ENCODE measurements around the gene LHFPL6.

Gene LHFPL6

DNA sequence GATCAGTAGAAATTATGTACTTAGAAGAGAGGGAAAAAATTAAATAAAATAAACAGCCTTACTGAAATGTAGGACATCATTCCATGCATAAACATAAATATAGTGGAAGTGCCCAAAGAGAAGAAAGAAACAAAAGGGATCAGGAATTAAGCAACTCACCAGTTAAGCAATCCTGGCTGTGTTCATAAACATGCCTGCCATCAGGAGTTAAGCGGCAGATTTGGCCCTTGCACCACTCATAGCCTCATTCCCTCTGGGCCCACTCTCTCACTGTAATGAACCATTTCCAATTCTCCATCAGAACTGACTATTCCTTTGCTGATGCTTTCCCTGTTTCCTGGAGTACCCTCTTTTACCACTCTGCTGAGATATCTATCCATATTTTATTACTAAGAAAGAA lies 281.4 kb downstream of the LHFPL6 start:
- no peaks in the 10 kb centered on the region for H3K79me2 ChIP-seq (ENCODE audit: insufficient read depth, low read length)
- no peaks in the 10 kb centered on the region for H3F3A ChIP-seq (ENCODE audit: insufficient read depth, low read length)
- no peak overlapping the region for H3K27ac ChIP-seq (ENCODE audit: low read depth, low read length, poor library complexity, severe bottlenecking)
- no peaks in the 10 kb centered on the region for H3K27me3 ChIP-seq (ENCODE audit: insufficient read depth, low read length)
- H3K9me3 ChIP-seq (ENCODE audit: low read length), result no peaks in the 10 kb centered on the region
- no peaks in the 10 kb centered on the region for H3K4me1 ChIP-seq (ENCODE audit: insufficient read depth, low read length, severe bottlenecking)
- no peak overlapping the region for H3K4me2 ChIP-seq (ENCODE audit: low read length)
- no peak overlapping the region for H3K9ac ChIP-seq (ENCODE audit: low read length)
- H3K9me2 ChIP-seq (ENCODE audit: low read depth, low read length), result no peaks in the 10 kb centered on the region
- no peaks in the 10 kb centered on the region for H3K36me3 ChIP-seq (ENCODE audit: insufficient read depth, low read length)
- TF ChIP-seq CTCF (IDR thresholded peaks at IDR 0.05; ENCODE audit: low read length), result no peak
- no peak for TF ChIP-seq EZH2 (IDR thresholded peaks at IDR 0.05; ENCODE audit: borderline replicate concordance, low read length)
- no peaks in the 10 kb centered on the region for H4K20me1 ChIP-seq (ENCODE audit: insufficient read depth, low read length)
- H3K4me3 ChIP-seq (ENCODE audit: low read depth, low read length, poor library complexity, severe bottlenecking), result no peak overlapping the region
- no peak overlapping the region for H2AFZ ChIP-seq (ENCODE audit: low read length)

GRCh38 chr13:39318161-39318560 lies 284.8 kb downstream of the LHFPL6 start:
- H3K4me1 ChIP-seq (ENCODE audit: insufficient read depth, low read length, severe bottlenecking), result no peaks in the 10 kb centered on the region
- H3K4me3 ChIP-seq (ENCODE audit: low read depth, low read length, poor library complexity, severe bottlenecking), result no peak overlapping the region
- no peak overlapping the region for H3K4me2 ChIP-seq (ENCODE audit: low read length)
- no peak overlapping the region for H2AFZ ChIP-seq (ENCODE audit: low read length)
- H3K27me3 ChIP-seq (ENCODE audit: insufficient read depth, low read length), result no peaks in the 10 kb centered on the region
- H3K9me3 ChIP-seq (ENCODE audit: low read length), result no peaks in the 10 kb centered on the region
- H3K36me3 ChIP-seq (ENCODE audit: insufficient read depth, low read length), result no peaks in the 10 kb centered on the region
- no peaks in the 10 kb centered on the region for H3K9me2 ChIP-seq (ENCODE audit: low read depth, low read length)
- no peak overlapping the region for H3K27ac ChIP-seq (ENCODE audit: low read depth, low read length, poor library complexity, severe bottlenecking)
- no peaks in the 10 kb centered on the region for H3K79me2 ChIP-seq (ENCODE audit: insufficient read depth, low read length)
- no peaks in the 10 kb centered on the region for H4K20me1 ChIP-seq (ENCODE audit: insufficient read depth, low read length)
- H3K9ac ChIP-seq (ENCODE audit: low read length), result no peak overlapping the region
- H3F3A ChIP-seq (ENCODE audit: insufficient read depth, low read length), result no peaks in the 10 kb centered on the region
- TF ChIP-seq CTCF (IDR thresholded peaks at IDR 0.05; ENCODE audit: low read length), result no peak
- TF ChIP-seq EZH2 (IDR thresholded peaks at IDR 0.05; ENCODE audit: borderline replicate concordance, low read length), result no peak

DNA sequence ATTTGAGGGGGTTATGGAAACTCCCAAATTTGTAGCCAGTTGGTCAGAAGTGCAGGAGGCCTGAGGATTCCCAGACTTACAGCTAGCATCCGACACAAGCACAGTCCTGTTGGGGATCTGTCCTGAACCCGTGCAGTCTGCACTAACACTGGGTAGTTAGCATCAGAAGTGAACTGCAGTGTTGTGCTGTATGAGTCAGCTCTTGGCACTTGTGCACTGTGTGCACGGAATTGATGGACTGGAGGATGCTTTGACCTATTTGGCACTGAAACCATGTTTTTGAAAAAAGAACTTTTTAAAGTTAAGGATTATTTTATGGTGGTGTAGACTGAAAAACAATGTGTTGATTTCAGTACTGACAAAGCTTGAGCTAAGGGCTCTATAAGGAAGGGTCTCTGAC lies 285.7 kb downstream of the LHFPL6 start:
- Histone ChIP-seq H3K4me1 (ENCODE audit: insufficient read depth, low read length, severe bottlenecking) (no peaks in the 10 kb centered on the region), H3K36me3 (ENCODE audit: insufficient read depth, low read length) (no peaks in the 10 kb centered on the region), H2AFZ (ENCODE audit: low read length) (no peak overlapping the region), H3K9me2 (ENCODE audit: low read depth, low read length) (no peaks in the 10 kb centered on the region), H3F3A (ENCODE audit: insufficient read depth, low read length) (no peaks in the 10 kb centered on the region), H3K27me3 (ENCODE audit: insufficient read depth, low read length) (no peaks in the 10 kb centered on the region), H3K4me3 (ENCODE audit: low read depth, low read length, poor library complexity, severe bottlenecking) (no peak overlapping the region), H4K20me1 (ENCODE audit: insufficient read depth, low read length) (no peaks in the 10 kb centered on the region), H3K9ac (ENCODE audit: low read length) (no peak overlapping the region), H3K79me2 (ENCODE audit: insufficient read depth, low read length) (no peaks in the 10 kb centered on the region), H3K27ac (ENCODE audit: low read depth, low read length, poor library complexity, severe bottlenecking) (no peak overlapping the region), H3K9me3 (ENCODE audit: low read length) (no peaks in the 10 kb centered on the region), H3K4me2 (ENCODE audit: low read length) (no peak overlapping the region)
- TF ChIP-seq CTCF (IDR thresholded peaks at IDR 0.05; ENCODE audit: low read length) (no peak), EZH2 (IDR thresholded peaks at IDR 0.05; ENCODE audit: borderline replicate concordance, low read length) (no peak)

Data from OCI-LY1 (cell line).